DOHH2 (cell line): ENCODE results near the gene INSYN2A.

ENCODE experiments used
- EZH2phosphoT487 ChIP-seq: fragments of 200-600 bp; sonication (generic); IDR thresholded peaks from 2 replicates; pipeline ENCODE4 v1.6.1; 2017; ENCODE audit warnings: borderline replicate concordance, mild to moderate bottlenecking, antibody characterized with exemption, low read length, moderate library complexity, mixed read lengths
- TF ChIP-seq, protein P1 (sequence below): fragments of 200-600 bp; sonication (generic); IDR thresholded peaks from one replicate; pipeline ENCODE4 v1.5.1; 2014; ENCODE audit warnings: antibody characterized with exemption, mild to moderate bottlenecking, low read depth, low read length; ENCODE audit not compliant: poor library complexity, severe bottlenecking

DNA sequence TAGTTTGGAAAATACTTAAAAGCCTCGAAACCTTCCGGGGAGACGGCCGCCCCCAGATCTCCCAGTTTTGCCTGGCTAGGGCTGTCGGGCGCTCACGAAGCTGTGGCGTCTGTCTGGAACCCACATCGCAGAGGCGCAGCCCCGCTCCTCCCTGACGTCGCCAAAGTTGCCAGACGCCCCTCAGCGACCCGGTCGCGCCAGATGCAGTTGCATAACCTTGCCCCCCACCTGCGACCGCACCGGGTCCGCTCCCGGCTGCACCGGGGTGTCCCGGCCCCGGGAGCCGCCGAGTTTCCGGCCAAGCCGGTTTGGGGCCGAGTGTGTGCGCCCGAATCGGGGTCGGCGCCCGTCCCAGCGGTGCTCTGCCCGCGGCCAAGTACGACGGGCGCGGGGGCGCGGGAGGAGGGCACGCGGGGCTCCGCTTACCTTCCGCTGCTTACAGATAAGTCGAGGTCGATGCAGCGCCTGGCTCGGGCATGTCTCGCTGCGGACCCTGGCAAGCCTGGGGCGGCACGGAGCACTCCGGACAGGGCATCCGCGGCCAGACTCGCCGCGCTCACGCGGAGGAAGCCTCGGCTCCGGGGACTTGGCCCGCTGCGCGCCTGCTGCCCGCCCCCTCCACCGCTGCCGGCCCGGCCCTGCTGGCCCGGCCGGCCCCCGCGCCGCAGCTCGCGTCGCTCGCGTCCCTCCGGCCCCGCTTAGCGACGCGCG, 665 bp downstream of the INSYN2A start:
- TF ChIP-seq, protein P1, sequence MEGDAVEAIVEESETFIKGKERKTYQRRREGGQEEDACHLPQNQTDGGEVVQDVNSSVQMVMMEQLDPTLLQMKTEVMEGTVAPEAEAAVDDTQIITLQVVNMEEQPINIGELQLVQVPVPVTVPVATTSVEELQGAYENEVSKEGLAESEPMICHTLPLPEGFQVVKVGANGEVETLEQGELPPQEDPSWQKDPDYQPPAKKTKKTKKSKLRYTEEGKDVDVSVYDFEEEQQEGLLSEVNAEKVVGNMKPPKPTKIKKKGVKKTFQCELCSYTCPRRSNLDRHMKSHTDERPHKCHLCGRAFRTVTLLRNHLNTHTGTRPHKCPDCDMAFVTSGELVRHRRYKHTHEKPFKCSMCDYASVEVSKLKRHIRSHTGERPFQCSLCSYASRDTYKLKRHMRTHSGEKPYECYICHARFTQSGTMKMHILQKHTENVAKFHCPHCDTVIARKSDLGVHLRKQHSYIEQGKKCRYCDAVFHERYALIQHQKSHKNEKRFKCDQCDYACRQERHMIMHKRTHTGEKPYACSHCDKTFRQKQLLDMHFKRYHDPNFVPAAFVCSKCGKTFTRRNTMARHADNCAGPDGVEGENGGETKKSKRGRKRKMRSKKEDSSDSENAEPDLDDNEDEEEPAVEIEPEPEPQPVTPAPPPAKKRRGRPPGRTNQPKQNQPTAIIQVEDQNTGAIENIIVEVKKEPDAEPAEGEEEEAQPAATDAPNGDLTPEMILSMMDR: no peak
- TF ChIP-seq EZH2phosphoT487: no peak
